Tibial artery (tissue), 4 donors: ENCODE results near the gene CYP46A1.
"Not testable (repeated sequence)": the region's sequence is repeated elsewhere in the genome, so short reads cannot be mapped to it uniquely, and the experiment has no call there.

ENCODE experiments used
- DNase-seq, 2 donors: peaks; one replicate each; pipeline ENCODE4 v3.0.0-alpha.2; 2019
- H3K27ac ChIP-seq, 2 donors: fragments of 200-600 bp; sonication (generic) in 1 of 2; 1 replicate in 1 of 2; 2 replicates in 1 of 2; pipeline ENCODE4 v1.5.1; 2018 to 2019; ENCODE audit warnings: mild to moderate bottlenecking in 1 of 2
- H3K27me3 ChIP-seq, 2 donors: fragments of 200-600 bp; sonication (generic) in 1 of 2; one replicate each; pipeline versions ENCODE4 v1.5.1 to v1.6.0; 2016 to 2019
- H3K36me3 ChIP-seq, 3 donors: fragments of 200-600 bp; sonication (generic) in 2 of 3; one replicate each; pipeline ENCODE4 v1.5.1; 2016 to 2019; ENCODE audit warnings: mild to moderate bottlenecking in 2 of 3
- H3K4me1 ChIP-seq, 4 donors: fragments of 200-600 bp; sonication (generic) in 2 of 4; 1 replicate in 3 of 4; 2 replicates in 1 of 4; pipeline ENCODE4 v1.5.1; 2016 to 2019
- H3K4me3 ChIP-seq, 2 donors: fragments of 200-600 bp; sonication (generic) in 1 of 2; 1 replicate in 1 of 2; 2 replicates in 1 of 2; pipeline ENCODE4 v1.5.1; 2018 to 2019; ENCODE audit warnings: mild to moderate bottlenecking in 2 of 2
- H3K9me3 ChIP-seq, 3 donors: fragments of 200-600 bp; sonication (generic) in 1 of 3; one replicate each; pipeline ENCODE4 v1.5.1; 2016 to 2019
- CTCF ChIP-seq, 2 experiments: fragments of 200-600 bp in 1 of 2; fragments of 450-650 bp in 1 of 2; IDR thresholded peaks; one replicate each; pipeline ENCODE4 v1.5.1; 2017 to 2019; ENCODE audit warnings: antibody characterized with exemption in 2 of 2, mild to moderate bottlenecking in 1 of 2, moderate library complexity in 1 of 2
- intact Hi-C: fragments of 100-400 bp; cut with DNase I; formaldehyde crosslinking; loops from one replicate; pipeline ENCODE4 v1.15.0; 2023; ENCODE audit warnings: low total_unique reads

The CYP46A1 gene

GRCh38 chr14:99683619-99684409 is at the start of gene CYP46A1:
TSS of gene CYP46A1 (plus strand) at chr14:99684298. CDS start at chr14:99684418, 120 bp downstream.
- intact Hi-C loops: loop anchor here (5.0 to 10.0 kb wide), 4 partner anchors 101 to 868 kb away; no protein-coding TSS in a partner anchor
- no peaks in the 10 kb centered on the region for H3K36me3 ChIP-seq
- peak within 1 kb of the TSS; percentile 90 to 94 for H3K27ac ChIP-seq
- peaks cover 0 to 18% (median 12%) of the 10 kb centered on the region in 4 donors for H3K4me1 ChIP-seq
- H3K9me3 ChIP-seq: no peaks in the 10 kb centered on the region
- DNase-seq: peak; percentile 100
- peaks cover 0 to 4% of the 10 kb centered on the region in 2 donors for H3K27me3 ChIP-seq
- H3K4me3 ChIP-seq: peak within 1 kb of the TSS; percentile 84 to 91
- peak in 1 of 2 experiments; percentile 12 for TF ChIP-seq CTCF (IDR thresholded peaks at IDR 0.05)

- Histone ChIP-seq H3K9me3 (no peaks in the 10 kb centered on the region), H3K4me1 (no peaks in the 10 kb centered on the region), H3K4me3 (no peak overlapping the region), H3K27me3 (peaks cover 0 to 10% of the 10 kb centered on the region in 2 donors), H3K36me3 (no peaks in the 10 kb centered on the region), H3K27ac (no peak overlapping the region)
- DNase-seq: no peak
- TF ChIP-seq CTCF (IDR thresholded peaks at IDR 0.05): no peak
- intact Hi-C loops: no loop called here
Observed at GRCh38 chr14:99634443-99634842, 49.7 kb upstream of the CYP46A1 start.

- no peak overlapping the region for H3K4me3 ChIP-seq
- H3K36me3 ChIP-seq: no peaks in the 10 kb centered on the region
- no peaks in the 10 kb centered on the region for H3K9me3 ChIP-seq
- intact Hi-C loops: no loop called here
- no peaks in the 10 kb centered on the region for H3K4me1 ChIP-seq
- H3K27me3 ChIP-seq: peaks cover 0 to 10% of the 10 kb centered on the region in 2 donors
- no peak for TF ChIP-seq CTCF (IDR thresholded peaks at IDR 0.05)
- H3K27ac ChIP-seq: no peak overlapping the region
- DNase-seq: no peak
Observed at GRCh38 chr14:99635116-99635515, 49.0 kb upstream of the CYP46A1 start.

GRCh38 chr14:99636487-99636886 is 47.6 kb upstream of the CYP46A1 start:
- no peaks in the 10 kb centered on the region for H3K4me1 ChIP-seq
- no peak overlapping the region for H3K4me3 ChIP-seq
- H3K27me3 ChIP-seq: peaks cover 0 to 10% of the 10 kb centered on the region in 2 donors
- no peak for TF ChIP-seq CTCF (IDR thresholded peaks at IDR 0.05)
- H3K36me3 ChIP-seq: no peaks in the 10 kb centered on the region
- intact Hi-C loops: no loop called here
- H3K27ac ChIP-seq: no peak overlapping the region
- DNase-seq: no peak
- H3K9me3 ChIP-seq: no peaks in the 10 kb centered on the region

- Histone ChIP-seq H3K9me3 (no peaks in the 10 kb centered on the region), H3K4me1 (no peaks in the 10 kb centered on the region), H3K27ac (no peak overlapping the region), H3K4me3 (no peak overlapping the region), H3K27me3 (peaks cover 0 to 10% of the 10 kb centered on the region in 2 donors), H3K36me3 (no peaks in the 10 kb centered on the region)
- intact Hi-C loops: no loop called here
- no peak for DNase-seq
- no peak for TF ChIP-seq CTCF (IDR thresholded peaks at IDR 0.05)
Observed at GRCh38 chr14:99637624-99638023, 46.5 kb upstream of the CYP46A1 start.

GRCh38 chr14:99642771-99643170 is 41.3 kb upstream of the CYP46A1 start:
- H3K9me3 ChIP-seq, intact Hi-C loops, H3K36me3 ChIP-seq, H3K4me3 ChIP-seq, H3K27ac ChIP-seq, DNase-seq: not testable (repeated sequence)
- Histone ChIP-seq H3K4me1 (peaks cover 0 to 19% (median 10%) of the 10 kb centered on the region in 4 donors), H3K27me3 (peaks cover 0 to 35% of the 10 kb centered on the region in 2 donors)
